Esophagus muscularis mucosa (tissue), 4 donors: ENCODE data around the gene GPR17.

Experiments
- EP300 ChIP-seq: sonication (generic); formaldehyde crosslinking; IDR thresholded peaks from one replicate; pipeline ENCODE4 v1.6.1; 2017; ENCODE audit warnings: antibody characterized with exemption
- POLR2A ChIP-seq: fragments of 450-650 bp; IDR thresholded peaks from one replicate; pipeline ENCODE4 v1.6.1; 2017; ENCODE audit warnings: antibody characterized with exemption, moderate library complexity, mild to moderate bottlenecking, low read depth
- POLR2AphosphoS5 ChIP-seq, 2 donors: sonication (generic); formaldehyde crosslinking; IDR thresholded peaks; one replicate each; pipeline ENCODE4 v1.6.1; 2017; ENCODE audit warnings: antibody characterized with exemption in 2 of 2
- TF ChIP-seq, protein P1 (sequence below), 3 experiments: fragments of 200-600 bp in 2 of 3; fragments of 450-650 bp in 1 of 3; sonication (generic) in 2 of 3; IDR thresholded peaks; one replicate each; pipeline ENCODE4 v1.5.1; 2017 to 2019; ENCODE audit warnings: antibody characterized with exemption in 3 of 3, mild to moderate bottlenecking in 2 of 3, moderate library complexity in 1 of 3

GRCh38 chr2:127629637-127630036, 16.3 kb upstream of the GPR17 start:
- TF ChIP-seq EP300: no peak
- TF ChIP-seq, protein P1, sequence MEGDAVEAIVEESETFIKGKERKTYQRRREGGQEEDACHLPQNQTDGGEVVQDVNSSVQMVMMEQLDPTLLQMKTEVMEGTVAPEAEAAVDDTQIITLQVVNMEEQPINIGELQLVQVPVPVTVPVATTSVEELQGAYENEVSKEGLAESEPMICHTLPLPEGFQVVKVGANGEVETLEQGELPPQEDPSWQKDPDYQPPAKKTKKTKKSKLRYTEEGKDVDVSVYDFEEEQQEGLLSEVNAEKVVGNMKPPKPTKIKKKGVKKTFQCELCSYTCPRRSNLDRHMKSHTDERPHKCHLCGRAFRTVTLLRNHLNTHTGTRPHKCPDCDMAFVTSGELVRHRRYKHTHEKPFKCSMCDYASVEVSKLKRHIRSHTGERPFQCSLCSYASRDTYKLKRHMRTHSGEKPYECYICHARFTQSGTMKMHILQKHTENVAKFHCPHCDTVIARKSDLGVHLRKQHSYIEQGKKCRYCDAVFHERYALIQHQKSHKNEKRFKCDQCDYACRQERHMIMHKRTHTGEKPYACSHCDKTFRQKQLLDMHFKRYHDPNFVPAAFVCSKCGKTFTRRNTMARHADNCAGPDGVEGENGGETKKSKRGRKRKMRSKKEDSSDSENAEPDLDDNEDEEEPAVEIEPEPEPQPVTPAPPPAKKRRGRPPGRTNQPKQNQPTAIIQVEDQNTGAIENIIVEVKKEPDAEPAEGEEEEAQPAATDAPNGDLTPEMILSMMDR (IDR thresholded peaks at IDR 0.05): no peak
- no peak for TF ChIP-seq POLR2AphosphoS5 (IDR thresholded peaks at IDR 0.05)
- TF ChIP-seq POLR2A: no peak
